ENCODE results near the gene NEURL2.

DNA sequence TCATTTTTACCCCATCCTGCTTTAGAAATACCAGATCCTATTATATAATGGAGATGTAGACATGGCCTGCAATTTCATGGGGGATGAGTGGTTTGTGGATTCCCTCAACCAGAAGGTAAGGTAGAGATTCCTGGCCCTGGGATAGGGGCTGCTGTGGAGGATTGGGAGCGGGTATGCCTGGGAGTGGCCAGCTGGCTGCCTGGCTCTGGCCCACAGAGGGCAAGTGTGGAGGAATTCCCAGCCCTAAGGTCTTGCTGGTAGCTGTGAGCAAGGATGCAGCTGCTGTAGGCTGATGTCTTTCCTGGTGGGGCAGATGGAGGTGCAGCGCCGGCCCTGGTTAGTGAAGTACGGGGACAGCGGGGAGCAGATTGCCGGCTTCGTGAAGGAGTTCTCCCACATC, 6.7 kb upstream of the NEURL2 start:
- TF ChIP-seq, protein P1, sequence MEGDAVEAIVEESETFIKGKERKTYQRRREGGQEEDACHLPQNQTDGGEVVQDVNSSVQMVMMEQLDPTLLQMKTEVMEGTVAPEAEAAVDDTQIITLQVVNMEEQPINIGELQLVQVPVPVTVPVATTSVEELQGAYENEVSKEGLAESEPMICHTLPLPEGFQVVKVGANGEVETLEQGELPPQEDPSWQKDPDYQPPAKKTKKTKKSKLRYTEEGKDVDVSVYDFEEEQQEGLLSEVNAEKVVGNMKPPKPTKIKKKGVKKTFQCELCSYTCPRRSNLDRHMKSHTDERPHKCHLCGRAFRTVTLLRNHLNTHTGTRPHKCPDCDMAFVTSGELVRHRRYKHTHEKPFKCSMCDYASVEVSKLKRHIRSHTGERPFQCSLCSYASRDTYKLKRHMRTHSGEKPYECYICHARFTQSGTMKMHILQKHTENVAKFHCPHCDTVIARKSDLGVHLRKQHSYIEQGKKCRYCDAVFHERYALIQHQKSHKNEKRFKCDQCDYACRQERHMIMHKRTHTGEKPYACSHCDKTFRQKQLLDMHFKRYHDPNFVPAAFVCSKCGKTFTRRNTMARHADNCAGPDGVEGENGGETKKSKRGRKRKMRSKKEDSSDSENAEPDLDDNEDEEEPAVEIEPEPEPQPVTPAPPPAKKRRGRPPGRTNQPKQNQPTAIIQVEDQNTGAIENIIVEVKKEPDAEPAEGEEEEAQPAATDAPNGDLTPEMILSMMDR (IDR thresholded peaks at IDR 0.05), result no peak
- no peak for TF ChIP-seq POLR2A (IDR thresholded peaks at IDR 0.05)

All from lower leg skin (tissue), 3 donors.